Measurements from ENCODE around the gene SYT5. TPM values are rescaled to one million over a fixed set of nuclear protein-coding genes. Genes with fewer than 3 reads are reported as not detected.

SYT5 gene
- total and polyA plus RNA-seq, 9 of the 15 experiments (the other 6 are each of a cell fraction or from before 2014, with no cell fraction given) = 1.3 to 20.9 (median 8.8) TPM

DNA sequence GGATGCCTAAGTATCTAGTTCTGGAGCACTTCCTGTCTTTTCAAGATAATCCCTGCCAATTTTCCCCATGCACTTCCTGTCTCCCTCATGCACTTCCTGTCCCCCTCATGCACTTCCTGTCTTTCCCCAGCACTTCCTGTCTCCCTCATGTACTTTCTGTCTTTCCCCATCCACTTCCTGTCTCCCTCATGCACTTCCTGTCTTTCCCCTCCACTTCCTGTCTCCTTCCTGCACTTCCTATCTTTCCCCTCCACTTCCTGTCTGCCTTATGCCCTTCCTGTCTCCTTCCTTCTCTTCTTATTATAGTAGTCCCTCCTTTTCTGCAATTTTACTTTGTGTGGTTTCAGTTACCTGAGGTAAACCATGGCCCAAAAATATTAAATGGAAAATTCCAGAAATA lies 28.1 kb downstream of the SYT5 start (continued):
- no peak for TF ChIP-seq ZFP91 (CRISPR knock-in tag; IDR thresholded peaks at IDR 0.05)
- TF ChIP-seq RBFOX2 (IDR thresholded peaks at IDR 0.05; ENCODE audit: low read depth, low read length) = 0 out of 2 replicates have a peak, but pooled peaks have one; percentile 21
- TF ChIP-seq CC2D1A (IDR thresholded peaks at IDR 0.05) = peak; percentile 31; the same call in 1 of the 2 replicates
- no peak for TF ChIP-seq RAD21 (CRISPR knock-in tag; conservative IDR thresholded peaks at IDR 0.05 in 1 of 2, IDR thresholded peaks at IDR 0.05 in 1 of 2)
- no peak for TF ChIP-seq SP1 (CRISPR knock-in tag; IDR thresholded peaks at IDR 0.05)
- no peak for TF ChIP-seq TEAD1 (CRISPR knock-in tag; IDR thresholded peaks at IDR 0.05)
- no peak for TF ChIP-seq NR1H2 (CRISPR knock-in tag; IDR thresholded peaks at IDR 0.05)
- TF ChIP-seq ZFX (CRISPR knock-in tag; IDR thresholded peaks at IDR 0.05) = no peak
- no peak for TF ChIP-seq ZNF511 (CRISPR knock-in tag; IDR thresholded peaks at IDR 0.05)
- TF ChIP-seq NR2C2 (CRISPR knock-in tag; IDR thresholded peaks at IDR 0.05) = no peak
- TF ChIP-seq NR2C2 (tag; IDR thresholded peaks at IDR 0.05) = peak; percentile 42
- TF ChIP-seq E2F1 (CRISPR knock-in tag; IDR thresholded peaks at IDR 0.05) = no peak
- peak; percentile 9 for TF ChIP-seq ARHGAP35 (IDR thresholded peaks at IDR 0.05; ENCODE audit: partially characterized antibody)
- TF ChIP-seq EP400 (IDR thresholded peaks at IDR 0.05) = peak; percentile 71; the same call in 1 of the 2 replicates
- no peak for TF ChIP-seq ZNF23 (CRISPR knock-in tag; IDR thresholded peaks at IDR 0.05)
- TF ChIP-seq SMAD1 (IDR thresholded peaks at IDR 0.05; ENCODE audit: low read depth, low read length, partially characterized antibody) = no peak
- TF ChIP-seq E2F3 (CRISPR knock-in tag; IDR thresholded peaks at IDR 0.05) = no peak
- TF ChIP-seq ZSCAN29 (IDR thresholded peaks at IDR 0.05) = no peak
- no peak for TF ChIP-seq POLR2G (IDR thresholded peaks at IDR 0.05; ENCODE audit: low read depth, low read length)
- TF ChIP-seq, protein P1, sequence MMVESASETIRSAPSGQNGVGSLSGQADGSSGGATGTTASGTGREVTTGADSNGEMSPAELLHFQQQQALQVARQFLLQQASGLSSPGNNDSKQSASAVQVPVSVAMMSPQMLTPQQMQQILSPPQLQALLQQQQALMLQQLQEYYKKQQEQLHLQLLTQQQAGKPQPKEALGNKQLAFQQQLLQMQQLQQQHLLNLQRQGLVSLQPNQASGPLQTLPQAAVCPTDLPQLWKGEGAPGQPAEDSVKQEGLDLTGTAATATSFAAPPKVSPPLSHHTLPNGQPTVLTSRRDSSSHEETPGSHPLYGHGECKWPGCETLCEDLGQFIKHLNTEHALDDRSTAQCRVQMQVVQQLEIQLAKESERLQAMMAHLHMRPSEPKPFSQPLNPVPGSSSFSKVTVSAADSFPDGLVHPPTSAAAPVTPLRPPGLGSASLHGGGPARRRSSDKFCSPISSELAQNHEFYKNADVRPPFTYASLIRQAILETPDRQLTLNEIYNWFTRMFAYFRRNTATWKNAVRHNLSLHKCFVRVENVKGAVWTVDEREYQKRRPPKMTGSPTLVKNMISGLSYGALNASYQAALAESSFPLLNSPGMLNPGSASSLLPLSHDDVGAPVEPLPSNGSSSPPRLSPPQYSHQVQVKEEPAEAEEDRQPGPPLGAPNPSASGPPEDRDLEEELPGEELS (CRISPR knock-in tag; IDR thresholded peaks at IDR 0.05; ENCODE audit: borderline replicate concordance) = no peak
- TF ChIP-seq PCBP1 (IDR thresholded peaks at IDR 0.05; ENCODE audit: low read depth, low read length, poor library complexity, severe bottlenecking) = no peak
- TF ChIP-seq OTX1 (CRISPR knock-in tag; IDR thresholded peaks at IDR 0.05) = peak; percentile 83
- peak; percentile 84 for TF ChIP-seq ASH1L (IDR thresholded peaks at IDR 0.05; ENCODE audit: borderline replicate concordance, low read depth, partially characterized antibody)
